Aorta (tissue), 5 donors: Measurements from ENCODE around the gene METTL13. TPM values are rescaled to one million over a fixed set of nuclear protein-coding genes. Genes with fewer than 3 reads are reported as not detected.

Source experiments
- ATAC-seq: fragments of 200-7000 bp; cut with Tn5 transposase; one replicate; pipeline ENCODE4 v1.9.1; 2022; ENCODE audit warnings: moderate library complexity; ENCODE audit not compliant: low FRiP score
- DNase-seq, 2 donors: peaks; one replicate each; pipeline ENCODE4 v3.0.0-alpha.2; 2020
- H3K27ac ChIP-seq, 2 donors: one replicate each; pipeline ENCODE4 v1.5.1; 2013; ENCODE audit warnings: low read length in 2 of 2, mild to moderate bottlenecking in 2 of 2, moderate library complexity in 2 of 2, control low read depth in 1 of 2, inconsistent platforms in 1 of 2, low read depth in 1 of 2
- H3K27me3 ChIP-seq, 2 donors: one replicate each; pipeline ENCODE4 v1.6.1; 2013; ENCODE audit warnings: control low read depth in 1 of 2, low read length in 1 of 2, mild to moderate bottlenecking in 1 of 2, moderate library complexity in 1 of 2; ENCODE audit not compliant: insufficient read depth in 2 of 2, control insufficient read depth in 1 of 2
- H3K36me3 ChIP-seq, 2 donors: one replicate each; pipeline ENCODE4 v1.6.1; 2013; ENCODE audit warnings: control low read depth in 1 of 2, low read length in 1 of 2, mild to moderate bottlenecking in 1 of 2; ENCODE audit not compliant: insufficient read depth in 2 of 2, control insufficient read depth in 1 of 2
- H3K4me1 ChIP-seq, 2 donors: one replicate each; pipeline ENCODE4 v1.6.1; 2013; ENCODE audit warnings: low read length in 2 of 2, control low read depth in 1 of 2, mild to moderate bottlenecking in 1 of 2, moderate library complexity in 1 of 2; ENCODE audit not compliant: insufficient read depth in 2 of 2, control insufficient read depth in 1 of 2
- H3K4me3 ChIP-seq, 2 donors: one replicate each; pipeline ENCODE4 v1.5.1; 2013; ENCODE audit warnings: low read length in 2 of 2, control low read depth in 1 of 2, mild to moderate bottlenecking in 1 of 2
- H3K9me3 ChIP-seq: one replicate; pipeline ENCODE4 v1.6.1; 2013; ENCODE audit warnings: mild to moderate bottlenecking, low read length; ENCODE audit not compliant: control insufficient read depth
- WGBS, 2 donors: extraction: QIAGEN DNeasy Blood & Tissue Kit; methylation state at CpG; one replicate each; pipeline ENCODE4 v1.1.7; 2013; 5-methylcytosine and 5-hydroxymethylcytosine counted together
- intact Hi-C, 2 donors: fragments of 100-400 bp; cut with DNase I; formaldehyde crosslinking; loops; one replicate each; pipeline versions ENCODE4 v1.14.2 to v1.15.0; 2022
- polyA plus RNA-seq, 2 donors: library from polyadenylated mRNA; stranded (reverse); fragments of 200-250 nt; gene quantifications; one replicate each; pipeline ENCODE4 v1.2.3, GENCODE V29; 2013
- total RNA-seq, 2 donors: library from RNA; stranded (reverse); fragmentation: NEBNext Ultra II Directional; extraction: Animal tissue kit (Norgen Biotek cat#: 25700); gene quantifications; one replicate each; pipeline ENCODE4 v1.2.1, GENCODE V29; 2021
- donor health status: healthy with polysubstance abuse.
- donor health status: Bipolar disorder and iron deficiency.
- donor health status: DM: no; HTN: no; CAD: no.
- donor health status: DM: no; HTN: no; CAD: no.
- donor health status: DM: yes; HTN: yes; CAD: no.

Gene METTL13
- total and polyA plus RNA-seq, 4 donors: 7.8 to 17.9 (median 13.0) TPM

GRCh38 chr1:171816300-171816901, 34.9 kb downstream of the METTL13 start:
- ATAC-seq (no peak), DNase-seq (no peak)
- no peaks in the 10 kb centered on the region for H3K9me3 ChIP-seq
- no peaks in the 10 kb centered on the region for H3K27me3 ChIP-seq
- no peak overlapping the region for H3K4me3 ChIP-seq
- H3K36me3 ChIP-seq: no peaks in the 10 kb centered on the region
- no peak overlapping the region for H3K27ac ChIP-seq
- peaks cover 0 to 3% of the 10 kb centered on the region in 2 donors for H3K4me1 ChIP-seq
- intact Hi-C loops: no loop called here
- WGBS, 2 donors: 85 to 86% methylated on average over 3 of the region's 3 CpGs

GRCh38 chr1:171817511-171818265, 36.2 kb downstream of the METTL13 start:
- Histone ChIP-seq H3K4me1 (peaks cover 0 to 3% of the 10 kb centered on the region in 2 donors), H3K27ac (no peak overlapping the region), H3K9me3 (no peaks in the 10 kb centered on the region), H3K4me3 (no peak overlapping the region), H3K36me3 (no peaks in the 10 kb centered on the region), H3K27me3 (no peaks in the 10 kb centered on the region)
- ATAC-seq (no peak), DNase-seq (no peak)
- 38 to 43% methylated on average over 3 of the region's 3 CpGs for WGBS, 2 donors
- intact Hi-C loops: no loop called here

GRCh38 chr1:171819946-171820345, 38.5 kb downstream of the METTL13 start:
- Histone ChIP-seq H3K27me3 (no peaks in the 10 kb centered on the region), H3K4me1 (no peaks in the 10 kb centered on the region), H3K4me3 (no peak overlapping the region), H3K9me3 (no peaks in the 10 kb centered on the region), H3K27ac (no peak overlapping the region), H3K36me3 (no peaks in the 10 kb centered on the region)
- intact Hi-C loops: no loop called here
- DNase-seq (no peak), ATAC-seq (no peak)
- 53 to 60% methylated on average over 2 of the region's 2 CpGs for WGBS, 2 donors

GRCh38 chr1:171826973-171827372, 45.5 kb downstream of the METTL13 start:
- Histone ChIP-seq H3K9me3 (peaks cover 2% of the 10 kb centered on the region), H3K27ac (no peak overlapping the region), H3K27me3 (no peaks in the 10 kb centered on the region), H3K4me3 (no peak overlapping the region), H3K36me3 (no peaks in the 10 kb centered on the region), H3K4me1 (no peaks in the 10 kb centered on the region)
- WGBS, 2 donors: 87 to 96% methylated on average over 1 of the region's 1 CpG
- intact Hi-C loops: no loop called here
- ATAC-seq: no peak
- DNase-seq: no peak

GRCh38 chr1:171828794-171829193, 47.3 kb downstream of the METTL13 start:
- no peak for DNase-seq
- intact Hi-C loops: no loop called here
- WGBS, 2 donors: 89 to 92% methylated on average over 11 of the region's 11 CpGs
- no peaks in the 10 kb centered on the region for H3K36me3 ChIP-seq
- H3K27ac ChIP-seq: no peak overlapping the region
- no peak overlapping the region for H3K4me3 ChIP-seq
- no peaks in the 10 kb centered on the region for H3K4me1 ChIP-seq
- peaks cover 2% of the 10 kb centered on the region for H3K9me3 ChIP-seq
- no peaks in the 10 kb centered on the region for H3K27me3 ChIP-seq
- no peak for ATAC-seq

- intact Hi-C loops: no loop called here
- WGBS, 2 donors: 82 to 91% methylated on average over 4 of the region's 4 CpGs
- no peaks in the 10 kb centered on the region for H3K4me1 ChIP-seq
- no peaks in the 10 kb centered on the region for H3K36me3 ChIP-seq
- H3K4me3 ChIP-seq: no peak overlapping the region
- ATAC-seq: no peak
- DNase-seq: no peak
- H3K27ac ChIP-seq: no peak overlapping the region
- H3K9me3 ChIP-seq: no peaks in the 10 kb centered on the region
- H3K27me3 ChIP-seq: no peaks in the 10 kb centered on the region
Measured at GRCh38 chr1:171833091-171833825, 51.8 kb downstream of the METTL13 start.

GRCh38 chr1:171834821-171835220, 53.4 kb downstream of the METTL13 start:
- Histone ChIP-seq H3K4me3 (no peak overlapping the region), H3K36me3 (no peaks in the 10 kb centered on the region), H3K4me1 (no peaks in the 10 kb centered on the region), H3K9me3 (no peaks in the 10 kb centered on the region), H3K27me3 (no peaks in the 10 kb centered on the region), H3K27ac (no peak overlapping the region)
- intact Hi-C loops: no loop called here
- DNase-seq: no peak
- ATAC-seq: no peak
- WGBS, 2 donors: 76 to 91% methylated on average over 2 of the region's 2 CpGs

- DNase-seq (no peak), ATAC-seq (no peak)
- H3K27ac ChIP-seq: no peak overlapping the region
- no peak overlapping the region for H3K4me3 ChIP-seq
- H3K27me3 ChIP-seq: no peaks in the 10 kb centered on the region
- intact Hi-C loops: no loop called here
- no peaks in the 10 kb centered on the region for H3K9me3 ChIP-seq
- no peaks in the 10 kb centered on the region for H3K36me3 ChIP-seq
- no peaks in the 10 kb centered on the region for H3K4me1 ChIP-seq
Measured at GRCh38 chr1:171835891-171836290, 54.4 kb downstream of the METTL13 start.
